GM10266 (cell line): Measurements from ENCODE around the gene CIB2.

Experiments
- DNase-seq: peaks from one replicate; pipeline ENCODE4 v3.0.0; 2012; ENCODE audit errors: extremely low spot score
- TF ChIP-seq, protein P1 (sequence below): IDR thresholded peaks from 2 replicates; pipeline ENCODE4 v1.5.1; 2012; ENCODE audit warnings: mild to moderate bottlenecking, low read depth; ENCODE audit not compliant: control insufficient read depth, insufficient read depth; ENCODE audit errors: missing control alignments

The CIB2 gene

DNA sequence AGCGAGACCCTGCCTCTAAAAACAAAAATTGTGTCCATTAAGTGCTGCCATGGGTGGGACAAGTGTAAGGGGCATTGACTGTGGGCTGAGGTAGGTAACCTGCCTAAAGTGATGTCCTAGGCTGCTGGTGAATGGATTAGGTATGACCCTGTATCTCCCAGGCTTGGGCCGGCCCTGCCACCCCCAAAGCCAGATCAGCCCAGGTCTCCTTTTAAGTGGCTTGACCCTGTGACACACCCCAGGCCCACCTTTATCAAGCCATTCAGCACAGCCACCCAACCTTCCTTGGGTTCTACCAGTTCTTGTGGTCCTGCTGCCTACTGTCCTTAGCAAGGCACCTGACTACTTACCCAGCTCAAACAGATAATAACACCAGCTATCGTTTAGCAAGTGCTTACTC, 18.7 kb downstream of the CIB2 start:
- TF ChIP-seq, protein P1, sequence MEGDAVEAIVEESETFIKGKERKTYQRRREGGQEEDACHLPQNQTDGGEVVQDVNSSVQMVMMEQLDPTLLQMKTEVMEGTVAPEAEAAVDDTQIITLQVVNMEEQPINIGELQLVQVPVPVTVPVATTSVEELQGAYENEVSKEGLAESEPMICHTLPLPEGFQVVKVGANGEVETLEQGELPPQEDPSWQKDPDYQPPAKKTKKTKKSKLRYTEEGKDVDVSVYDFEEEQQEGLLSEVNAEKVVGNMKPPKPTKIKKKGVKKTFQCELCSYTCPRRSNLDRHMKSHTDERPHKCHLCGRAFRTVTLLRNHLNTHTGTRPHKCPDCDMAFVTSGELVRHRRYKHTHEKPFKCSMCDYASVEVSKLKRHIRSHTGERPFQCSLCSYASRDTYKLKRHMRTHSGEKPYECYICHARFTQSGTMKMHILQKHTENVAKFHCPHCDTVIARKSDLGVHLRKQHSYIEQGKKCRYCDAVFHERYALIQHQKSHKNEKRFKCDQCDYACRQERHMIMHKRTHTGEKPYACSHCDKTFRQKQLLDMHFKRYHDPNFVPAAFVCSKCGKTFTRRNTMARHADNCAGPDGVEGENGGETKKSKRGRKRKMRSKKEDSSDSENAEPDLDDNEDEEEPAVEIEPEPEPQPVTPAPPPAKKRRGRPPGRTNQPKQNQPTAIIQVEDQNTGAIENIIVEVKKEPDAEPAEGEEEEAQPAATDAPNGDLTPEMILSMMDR = no peak
- DNase-seq = no peak

- no peak for DNase-seq
- TF ChIP-seq, protein P1 = no peak
These were observed 19.5 kb downstream of the CIB2 start for GRCh38 chr15:78111788-78112187.

- TF ChIP-seq, protein P1 = no peak
- DNase-seq = no peak
These were observed 20.2 kb downstream of the CIB2 start for GRCh38 chr15:78110916-78111475.

- no peak for DNase-seq
These were observed 21.1 kb downstream of the CIB2 start for GRCh38 chr15:78110096-78110495.

GRCh38 chr15:78109156-78109555, 22.1 kb downstream of the CIB2 start:
- DNase-seq = no peak
- TF ChIP-seq, protein P1 = no peak

More at GRCh38 chr15:78110096-78110495, 21.1 kb downstream of the CIB2 start:
- TF ChIP-seq, protein P1 = no peak

DNA sequence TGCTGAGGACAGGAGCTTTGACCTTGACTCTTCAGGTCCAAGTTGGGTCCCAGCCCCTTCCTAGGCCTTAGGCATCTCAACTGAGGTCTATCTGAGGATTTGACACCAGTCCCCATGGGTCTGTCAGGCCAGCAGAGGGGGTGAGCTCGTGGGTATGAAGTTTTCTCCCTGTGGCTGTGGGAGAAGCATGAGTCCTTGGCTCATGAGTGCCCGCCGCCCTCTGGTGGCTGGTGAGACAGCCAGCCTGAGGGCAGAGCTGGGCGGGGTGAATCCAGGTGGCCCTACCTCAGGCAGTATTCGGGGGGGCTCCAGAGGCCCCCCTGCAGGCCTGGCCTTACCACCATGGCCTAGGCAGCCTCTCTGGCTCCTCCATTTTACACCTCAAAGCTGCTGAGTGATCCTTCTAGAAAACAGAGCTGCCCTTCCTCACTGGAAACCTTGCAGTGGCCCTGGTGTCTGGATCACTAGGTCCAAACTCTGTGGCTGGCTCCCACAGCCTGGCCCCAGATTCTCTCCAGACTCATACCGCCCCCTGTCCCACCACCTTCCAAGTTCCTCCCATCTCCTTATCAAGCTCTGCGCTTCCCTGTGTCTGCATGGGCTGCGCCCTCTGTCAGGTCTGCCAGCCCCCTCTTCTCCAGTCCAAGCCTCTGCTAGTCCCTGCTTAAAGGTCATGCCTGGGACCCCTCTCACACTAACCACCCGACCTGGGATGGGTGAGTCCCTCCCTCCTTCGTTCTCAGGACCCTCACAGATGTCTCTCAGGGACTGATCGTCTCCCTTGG, 22.8 kb downstream of the CIB2 start:
- TF ChIP-seq, protein P1 = peak; percentile 95
- DNase-seq = peak; percentile 73

DNA sequence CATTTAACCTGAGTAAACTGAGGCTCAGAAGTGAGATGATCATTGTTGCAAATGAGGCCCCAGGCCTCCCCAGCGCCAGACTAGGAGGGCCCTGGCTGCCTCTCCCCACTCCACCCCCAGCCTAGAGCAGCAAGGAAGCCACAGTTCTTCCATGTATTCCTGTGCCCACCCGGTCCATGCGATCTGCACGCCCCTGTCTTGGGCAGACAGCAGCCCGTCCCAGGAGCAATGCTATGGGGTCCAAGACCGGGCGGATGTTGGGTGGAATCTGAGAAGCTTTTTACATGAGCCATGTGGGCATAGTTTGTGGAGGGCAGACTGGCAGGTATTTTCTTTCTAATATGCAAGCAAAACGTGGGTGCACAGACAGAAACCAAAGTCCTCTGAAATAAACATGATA, 23.8 kb downstream of the CIB2 start:
- TF ChIP-seq, protein P1 = no peak
- no peak for DNase-seq
